ENCODE measurements around the gene SMCO3.
A peak's percentile ranks its signal among the peaks of the same experiment; 100 is the strongest.

Gene SMCO3

GRCh38 chr12:14827043-14827442 is 13.1 kb upstream of the SMCO3 start:
- no peak for DNase-seq (ENCODE audit: low spot score)

DNA sequence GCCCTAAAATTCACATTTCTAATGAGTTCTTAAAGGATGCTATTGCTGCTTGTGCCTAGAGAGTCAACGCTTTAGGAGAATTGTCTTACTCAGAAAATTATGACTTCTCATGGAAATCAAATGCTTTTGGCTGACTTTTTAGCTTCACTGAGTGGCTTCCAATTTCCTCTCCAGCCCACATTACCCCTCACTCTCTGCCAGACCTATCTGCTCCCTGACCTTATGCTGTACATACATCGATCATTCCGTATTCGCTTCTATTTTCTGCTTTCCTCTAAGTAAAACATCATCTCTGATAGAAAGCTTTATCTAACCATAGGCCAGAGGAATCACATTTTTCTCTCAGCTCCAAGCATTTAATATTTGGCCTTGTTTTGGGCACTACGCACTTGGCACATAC is 12.5 kb upstream of the SMCO3 start:
- DNase-seq (ENCODE audit: low spot score), result no peak

DNA sequence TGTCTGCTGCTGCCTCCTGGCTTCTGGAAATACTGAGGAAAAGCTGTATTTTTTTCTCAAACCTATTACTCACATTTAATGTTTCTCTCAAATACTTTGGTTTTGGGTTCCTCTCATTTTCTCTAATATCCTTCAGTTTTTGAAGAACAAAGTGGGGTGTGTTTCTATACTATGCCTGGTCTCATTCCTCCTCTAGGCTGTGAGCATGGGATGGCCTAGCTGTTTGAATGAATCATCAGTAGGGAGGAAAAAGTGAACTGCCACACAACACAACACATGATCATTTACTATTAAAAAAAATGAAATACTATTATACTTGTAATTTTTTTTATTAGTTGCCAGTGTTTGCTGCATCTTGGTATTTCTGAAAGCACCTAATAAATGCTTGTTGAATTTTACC is 11.3 kb upstream of the SMCO3 start:
- DNase-seq (ENCODE audit: low spot score), result no peak

DNA sequence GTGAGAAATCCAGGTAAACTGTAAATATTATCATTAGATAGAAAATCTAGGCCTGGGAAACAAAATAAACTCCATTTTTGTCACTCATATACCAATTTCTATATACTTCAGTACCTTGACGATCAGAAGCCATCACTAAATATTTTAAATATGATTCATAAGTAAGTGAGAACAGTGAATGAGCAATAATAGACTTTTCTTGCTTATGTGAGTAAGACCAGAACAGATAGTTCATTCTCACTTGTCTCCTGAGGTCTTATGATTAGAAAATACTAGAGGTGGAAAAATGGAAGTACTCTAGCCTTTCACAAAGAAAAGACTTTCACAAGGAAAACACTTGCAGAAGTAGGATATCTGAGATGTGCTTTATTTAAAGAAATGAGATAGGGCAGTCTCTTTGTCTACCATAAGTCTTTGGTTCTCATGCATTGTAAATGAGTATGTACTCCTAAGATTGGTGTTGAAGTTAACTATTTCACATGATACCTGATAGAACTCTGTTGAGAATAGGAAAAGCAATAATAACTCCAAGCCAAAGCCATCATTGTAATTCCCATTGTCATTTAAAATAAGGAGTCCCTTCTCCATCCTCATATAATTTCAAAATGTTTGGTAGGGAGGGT is 10.1 kb upstream of the SMCO3 start:
- no peak for DNase-seq (ENCODE audit: low spot score)

- no peak for DNase-seq (ENCODE audit: low spot score)
Observed at GRCh38 chr12:14811486-14811885, 2.5 kb downstream of the SMCO3 start.

GRCh38 chr12:14810953-14811483 is 3.0 kb downstream of the SMCO3 start:
- peak; percentile 30 for DNase-seq (ENCODE audit: low spot score)

- DNase-seq (ENCODE audit: low spot score), result no peak
Observed at GRCh38 chr12:14810167-14810952, 3.6 kb downstream of the SMCO3 start.

- DNase-seq (ENCODE audit: low spot score), result no peak
Observed at GRCh38 chr12:14803830-14804160, 10.2 kb downstream of the SMCO3 start.

DNA sequence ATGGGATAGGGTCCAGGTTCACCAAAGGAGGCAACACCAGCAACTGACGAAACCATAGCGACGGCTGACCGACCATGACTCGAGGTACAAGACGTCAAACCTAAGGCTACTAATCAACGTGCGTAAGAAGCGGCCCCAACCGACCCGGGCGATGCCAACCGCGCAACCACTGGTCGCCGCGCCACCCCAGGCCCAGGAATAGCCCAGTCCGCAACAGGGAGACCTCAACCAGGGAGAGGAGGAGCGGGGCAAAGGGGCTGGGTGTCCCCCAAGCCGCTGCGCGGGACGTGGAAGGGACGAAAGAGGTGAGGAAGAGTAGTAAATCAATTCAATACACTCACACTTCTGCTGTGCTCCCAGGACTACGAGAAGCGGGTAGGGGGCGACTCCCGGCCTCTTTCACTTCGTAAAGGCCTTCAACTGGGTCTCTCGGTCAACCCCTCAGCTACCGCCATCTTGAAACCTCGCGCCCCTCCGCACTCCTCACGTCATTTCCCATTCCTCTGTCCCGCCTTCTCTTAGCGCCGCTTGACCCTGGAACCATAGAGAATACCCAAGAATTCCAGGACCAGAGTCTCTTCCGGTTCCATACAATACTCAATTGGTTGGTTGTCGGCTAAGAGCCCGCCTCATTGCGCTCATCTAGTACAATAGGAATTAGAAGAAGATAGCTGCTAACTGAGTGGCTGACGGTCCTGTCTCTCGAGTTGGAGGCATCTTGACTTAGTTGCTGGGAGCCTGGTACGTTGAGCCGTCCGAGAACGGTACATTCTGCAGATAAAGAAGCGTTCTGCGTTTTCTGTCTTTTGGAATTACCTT is 10.8 kb downstream of the SMCO3 start, which contains the start of the genes C12orf60 and WBP11:
Gene C12orf60, plus strand, starts transcription at position 660 of the 819 bp plus-strand sequence. CDS start 19,266 bp downstream, outside the sequence.
Gene WBP11, minus strand, starts transcription at position 468 of the 819 bp plus-strand sequence. CDS start 2,095 bp downstream, outside the sequence.
- peak; percentile 94 for DNase-seq (ENCODE audit: low spot score)

- DNase-seq (ENCODE audit: low spot score), result no peak
Observed at GRCh38 chr12:14802721-14803010, 11.3 kb downstream of the SMCO3 start.

GRCh38 chr12:14802247-14802646 is 11.7 kb downstream of the SMCO3 start:
- DNase-seq (ENCODE audit: low spot score), result no peak

- DNase-seq (ENCODE audit: low spot score), result no peak
Observed at GRCh38 chr12:14795028-14795448, 18.9 kb downstream of the SMCO3 start.

DNA sequence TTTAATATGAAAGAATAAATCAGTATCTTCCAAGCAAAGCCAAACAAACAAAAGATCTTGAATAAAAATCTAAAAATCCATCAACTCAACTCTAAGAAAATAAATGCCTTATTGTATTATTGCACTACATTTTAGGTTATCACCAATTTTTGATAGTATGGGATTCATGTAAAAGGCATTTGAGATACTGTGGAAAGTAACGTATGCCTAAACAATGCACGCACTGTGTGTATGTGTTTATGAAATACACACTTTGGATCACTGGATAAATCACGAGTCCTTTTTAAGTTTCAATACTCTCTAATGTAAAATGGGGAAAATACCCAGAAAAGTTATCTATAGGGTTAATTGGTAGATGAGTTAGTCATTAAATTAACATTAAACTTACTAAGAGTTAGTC is 28.4 kb downstream of the SMCO3 start:
- no peak for DNase-seq (ENCODE audit: low spot score)

DNA sequence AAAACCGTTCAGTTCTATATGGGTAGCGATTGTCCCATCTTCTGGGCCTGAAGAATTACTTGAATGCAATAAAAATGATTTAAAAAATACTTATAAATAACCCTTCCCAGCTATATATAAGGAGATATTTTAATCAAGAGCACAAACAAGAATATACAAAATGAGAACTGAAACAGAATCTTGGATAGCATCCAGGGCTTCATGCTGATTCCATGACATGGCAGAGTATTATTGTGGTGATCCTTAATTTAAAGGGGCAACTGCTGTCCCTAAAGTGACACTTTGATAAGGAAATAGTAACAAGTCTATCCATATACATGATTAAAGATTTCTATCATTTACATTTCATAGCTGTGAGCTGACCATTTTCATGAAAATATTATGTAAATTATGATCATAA is 29.5 kb downstream of the SMCO3 start:
- DNase-seq (ENCODE audit: low spot score), result no peak

- no peak for DNase-seq (ENCODE audit: low spot score)
Observed at GRCh38 chr12:14782756-14783155, 31.2 kb downstream of the SMCO3 start.

DNA sequence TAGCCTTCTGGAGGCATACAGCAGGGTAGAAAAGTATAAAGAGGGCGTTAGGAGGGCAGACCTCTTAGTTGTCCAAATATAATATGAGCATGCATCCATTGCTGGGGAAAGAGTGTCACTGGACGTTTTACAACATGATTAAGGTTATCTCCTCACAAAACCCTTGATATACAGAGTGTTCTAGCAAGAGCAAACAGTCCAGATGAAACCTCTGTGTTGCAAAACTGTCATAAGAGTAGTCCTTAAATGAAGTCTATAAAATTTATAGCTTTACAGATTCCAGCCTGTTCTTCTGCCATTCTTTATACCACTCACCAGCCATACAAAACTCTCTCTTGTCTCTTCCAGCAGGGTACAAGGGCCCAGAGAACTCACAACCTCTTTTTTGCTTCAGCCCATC is 32.4 kb downstream of the SMCO3 start:
- DNase-seq (ENCODE audit: low spot score), result no peak

DNA sequence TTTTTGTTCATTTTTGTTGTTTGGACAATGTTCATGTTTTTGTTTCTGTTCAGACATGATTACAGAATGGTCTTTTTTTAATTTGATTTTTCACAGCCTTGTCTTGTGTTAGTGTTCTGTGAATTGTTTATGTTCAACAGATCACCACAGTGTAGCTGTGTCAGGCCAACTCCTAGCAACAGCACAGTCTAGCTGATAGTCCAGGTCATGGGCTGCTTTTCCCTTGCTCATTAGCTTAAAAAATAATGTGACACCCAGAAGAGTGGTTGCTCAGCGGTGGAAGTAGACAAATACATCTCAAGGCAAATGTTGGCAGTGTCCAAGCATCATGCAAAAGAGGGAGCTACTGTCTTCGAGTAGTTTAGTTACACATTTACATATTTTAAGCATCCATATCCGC is 33.1 kb downstream of the SMCO3 start:
- DNase-seq (ENCODE audit: low spot score), result no peak

DNA sequence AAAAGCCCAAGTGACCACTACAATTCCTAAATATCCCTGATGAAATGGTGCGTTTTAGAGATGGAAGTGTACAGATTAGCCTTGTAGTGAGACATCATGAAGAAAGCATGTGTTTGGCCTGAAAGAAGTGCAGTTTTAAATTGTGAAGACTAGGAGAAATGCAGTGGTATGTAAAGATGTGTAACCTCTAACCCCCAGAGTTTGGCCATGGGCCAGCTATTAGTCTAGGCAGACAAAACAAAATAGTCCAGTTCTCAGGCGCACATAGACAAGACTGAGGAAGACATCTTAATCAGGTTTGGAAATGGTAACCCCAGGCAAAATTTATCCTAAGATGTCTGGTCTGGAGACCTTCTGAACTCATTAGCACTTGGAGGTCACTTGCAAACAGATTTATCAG is 34.1 kb downstream of the SMCO3 start:
- no peak for DNase-seq (ENCODE audit: low spot score)

GRCh38 chr12:14777271-14777670 is 36.7 kb downstream of the SMCO3 start:
- no peak for DNase-seq (ENCODE audit: low spot score)

- no peak for DNase-seq (ENCODE audit: low spot score)
Observed at GRCh38 chr12:14776236-14776961, 37.6 kb downstream of the SMCO3 start.

DNA sequence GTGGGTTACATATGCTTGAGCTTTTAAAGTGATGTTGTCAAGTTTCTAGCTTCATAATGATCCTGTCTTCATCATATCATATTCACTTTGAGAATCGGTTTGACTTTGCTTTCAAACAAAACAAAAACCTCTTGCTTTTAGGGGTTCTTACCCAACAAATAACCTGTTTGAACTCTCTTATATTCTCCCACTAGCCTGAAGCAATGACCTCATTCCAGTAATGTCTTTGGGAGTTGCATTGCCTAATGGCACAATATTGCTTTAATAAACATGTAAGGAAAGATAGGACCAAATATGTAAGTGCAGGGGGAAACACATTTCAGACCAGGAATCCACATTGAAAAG is 38.4 kb downstream of the SMCO3 start:
- peak; percentile 18 for DNase-seq (ENCODE audit: low spot score)

Measured in AG08396 (cell line).